Measurements from ENCODE around the gene SDR42E2.
"Not testable (repeated sequence)": the region's sequence is repeated elsewhere in the genome, so short reads cannot be mapped to it uniquely, and the experiment has no call there.

The SDR42E2 gene

DNA sequence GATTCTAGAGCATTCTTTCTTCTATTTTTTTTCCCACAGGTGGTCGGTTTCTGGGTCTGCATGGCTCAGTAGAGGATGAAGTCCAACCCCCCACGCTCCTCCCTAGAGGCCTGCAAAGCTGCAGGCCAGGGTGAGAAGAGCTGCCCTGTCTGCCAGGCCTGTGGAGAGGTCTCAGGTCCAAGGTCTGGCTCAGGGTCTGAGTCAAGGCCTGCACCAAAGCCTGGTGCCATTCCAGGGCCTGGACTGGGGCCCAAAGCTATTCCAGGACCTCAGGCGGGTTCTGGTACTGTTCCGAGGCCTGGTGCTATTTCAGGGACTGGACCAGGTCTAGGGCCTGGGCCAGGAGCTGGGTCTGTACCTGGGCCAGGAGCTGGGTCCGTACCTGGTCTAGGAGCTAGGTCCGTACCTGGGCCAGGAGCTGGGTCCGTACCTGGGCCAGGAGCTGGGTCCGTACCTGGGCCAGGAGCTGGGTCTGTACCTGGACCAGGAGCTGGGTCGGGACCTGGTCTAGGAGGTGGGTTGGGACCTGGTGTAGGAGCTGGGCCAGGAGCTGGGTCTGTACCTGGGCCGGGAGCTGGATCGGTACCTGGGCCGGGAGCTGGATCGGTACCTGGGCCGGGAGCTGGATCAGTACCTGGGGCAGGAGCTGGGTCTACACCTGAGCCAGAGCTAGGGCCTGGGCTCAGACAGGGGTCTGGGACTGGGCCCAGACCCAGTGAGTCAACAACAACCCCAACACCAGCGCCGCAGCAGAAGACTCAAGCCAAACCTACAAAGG is 3.4 kb downstream of the SDR42E2 start:
- Histone ChIP-seq H3K36me3 (replicated peaks; ENCODE audit: low read depth, low read length) (no peaks in the 10 kb centered on the region), H3K4me3 (ENCODE audit: low read length) (no peak overlapping the region), H3K4me1 (ENCODE audit: low read length) (no peaks in the 10 kb centered on the region), H3K27me3 (ENCODE audit: low read depth, low read length) (0 out of 2 replicates have a peak, but pooled peaks cover 4% of the 10 kb centered on the region), H3K27ac (ENCODE audit: low read length) (no peak overlapping the region), H4K20me1 (ENCODE audit: insufficient read depth, low read length) (no peaks in the 10 kb centered on the region), H3K9ac (ENCODE audit: low read length) (no peak overlapping the region), H3K4me2 (ENCODE audit: low read length) (no peak overlapping the region), H3K79me2 (ENCODE audit: low read length) (no peaks in the 10 kb centered on the region), H3K9me3 (ENCODE audit: insufficient read depth, low read length) (no peaks in the 10 kb centered on the region), H2AFZ (ENCODE audit: low read depth, low read length) (no peak overlapping the region)
- no peak for TF ChIP-seq EZH2phosphoT487 (IDR thresholded peaks at IDR 0.05; ENCODE audit: low read depth)
- TF ChIP-seq, protein P1, sequence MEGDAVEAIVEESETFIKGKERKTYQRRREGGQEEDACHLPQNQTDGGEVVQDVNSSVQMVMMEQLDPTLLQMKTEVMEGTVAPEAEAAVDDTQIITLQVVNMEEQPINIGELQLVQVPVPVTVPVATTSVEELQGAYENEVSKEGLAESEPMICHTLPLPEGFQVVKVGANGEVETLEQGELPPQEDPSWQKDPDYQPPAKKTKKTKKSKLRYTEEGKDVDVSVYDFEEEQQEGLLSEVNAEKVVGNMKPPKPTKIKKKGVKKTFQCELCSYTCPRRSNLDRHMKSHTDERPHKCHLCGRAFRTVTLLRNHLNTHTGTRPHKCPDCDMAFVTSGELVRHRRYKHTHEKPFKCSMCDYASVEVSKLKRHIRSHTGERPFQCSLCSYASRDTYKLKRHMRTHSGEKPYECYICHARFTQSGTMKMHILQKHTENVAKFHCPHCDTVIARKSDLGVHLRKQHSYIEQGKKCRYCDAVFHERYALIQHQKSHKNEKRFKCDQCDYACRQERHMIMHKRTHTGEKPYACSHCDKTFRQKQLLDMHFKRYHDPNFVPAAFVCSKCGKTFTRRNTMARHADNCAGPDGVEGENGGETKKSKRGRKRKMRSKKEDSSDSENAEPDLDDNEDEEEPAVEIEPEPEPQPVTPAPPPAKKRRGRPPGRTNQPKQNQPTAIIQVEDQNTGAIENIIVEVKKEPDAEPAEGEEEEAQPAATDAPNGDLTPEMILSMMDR (IDR thresholded peaks at IDR 0.05; ENCODE audit: low read depth, low read length) = no peak

DNA sequence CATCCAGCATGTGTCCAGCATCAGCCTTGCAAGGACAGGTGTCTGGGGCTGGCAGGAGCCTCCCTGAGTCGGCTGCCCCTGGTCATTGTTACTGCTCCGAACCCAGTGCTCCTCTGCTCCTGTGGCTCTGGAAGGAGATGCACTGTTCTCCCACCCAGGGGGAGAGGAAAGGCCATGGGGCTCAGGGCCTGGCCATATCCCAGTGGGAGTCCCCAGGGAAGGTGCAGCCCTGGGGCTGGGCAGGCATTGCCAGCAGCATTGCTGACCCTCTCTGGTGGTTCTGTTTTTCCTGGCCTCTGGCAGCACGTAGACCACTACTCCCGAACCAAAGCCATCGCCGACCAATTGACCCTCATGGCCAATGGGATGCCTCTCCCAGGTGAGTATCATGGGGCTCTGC is 9.6 kb downstream of the SDR42E2 start:
- H4K20me1 ChIP-seq (ENCODE audit: insufficient read depth, low read length) = no peaks in the 10 kb centered on the region
- no peaks in the 10 kb centered on the region for H3K27me3 ChIP-seq (ENCODE audit: low read depth, low read length)
- no peaks in the 10 kb centered on the region for H3K4me1 ChIP-seq (ENCODE audit: low read length)
- H2AFZ ChIP-seq (ENCODE audit: low read depth, low read length) = no peak overlapping the region
- no peaks in the 10 kb centered on the region for H3K79me2 ChIP-seq (ENCODE audit: low read length)
- no peak for TF ChIP-seq EZH2phosphoT487 (IDR thresholded peaks at IDR 0.05; ENCODE audit: low read depth)
- TF ChIP-seq, protein P1 (IDR thresholded peaks at IDR 0.05; ENCODE audit: low read depth, low read length) = no peak
- no peak overlapping the region for H3K4me3 ChIP-seq (ENCODE audit: low read length)
- H3K4me2 ChIP-seq (ENCODE audit: low read length) = no peak overlapping the region
- H3K9me3 ChIP-seq (ENCODE audit: insufficient read depth, low read length) = no peaks in the 10 kb centered on the region
- H3K9ac ChIP-seq (ENCODE audit: low read length) = no peak overlapping the region
- H3K27ac ChIP-seq (ENCODE audit: low read length) = no peak overlapping the region
- H3K36me3 ChIP-seq (replicated peaks; ENCODE audit: low read depth, low read length) = no peaks in the 10 kb centered on the region

DNA sequence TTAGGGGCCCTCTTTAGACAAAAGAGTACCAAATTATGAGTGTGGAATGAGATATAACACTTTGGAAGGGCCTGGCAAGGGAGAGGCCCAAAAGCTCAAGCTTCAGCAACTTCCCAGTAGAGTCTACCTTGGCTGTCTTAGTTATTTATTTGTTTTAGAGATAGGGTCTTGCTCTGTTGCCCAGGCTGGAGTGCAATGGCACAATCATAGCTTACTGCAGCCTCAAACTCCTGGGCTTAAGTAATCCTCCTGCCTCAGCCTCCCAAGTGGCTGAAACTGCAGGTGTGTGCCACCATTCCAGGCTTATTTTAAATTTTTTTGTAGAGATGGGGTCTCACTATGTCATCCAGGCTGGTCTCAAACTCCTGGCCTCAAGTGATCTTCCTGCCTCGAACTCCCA is 10.3 kb downstream of the SDR42E2 start:
- H3K4me3 ChIP-seq (ENCODE audit: low read length); H3K36me3 ChIP-seq (replicated peaks; ENCODE audit: low read depth, low read length); H3K27ac ChIP-seq (ENCODE audit: low read length); H4K20me1 ChIP-seq (ENCODE audit: insufficient read depth, low read length); H3K9ac ChIP-seq (ENCODE audit: low read length); H3K27me3 ChIP-seq (ENCODE audit: low read depth, low read length); H3K79me2 ChIP-seq (ENCODE audit: low read length); H3K9me3 ChIP-seq (ENCODE audit: insufficient read depth, low read length); H3K4me2 ChIP-seq (ENCODE audit: low read length); H3K4me1 ChIP-seq (ENCODE audit: low read length); H2AFZ ChIP-seq (ENCODE audit: low read depth, low read length): not testable (repeated sequence)

DNA sequence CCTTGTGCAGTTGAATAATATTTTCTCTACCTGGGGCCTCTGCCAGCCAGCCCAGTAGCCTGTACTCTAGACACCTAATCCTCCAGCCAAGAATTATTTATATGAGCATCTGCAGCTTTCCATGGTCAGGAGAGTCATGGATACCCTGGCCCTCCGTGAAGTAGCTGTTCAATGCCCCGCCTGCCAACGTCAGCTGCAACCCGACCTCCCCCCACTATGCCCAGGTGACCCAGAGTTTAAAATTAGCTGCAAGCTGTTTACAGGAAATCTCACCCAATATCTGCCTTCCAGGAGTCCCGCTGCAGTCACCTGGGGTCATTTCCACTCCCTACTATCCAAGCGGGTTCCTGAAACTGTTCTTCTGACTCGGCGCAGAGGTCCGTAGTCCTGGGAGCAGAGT is 12.3 kb downstream of the SDR42E2 start:
- H3K4me2 ChIP-seq (ENCODE audit: low read length) = no peak overlapping the region
- H3K9me3 ChIP-seq (ENCODE audit: insufficient read depth, low read length) = no peaks in the 10 kb centered on the region
- H3K27ac ChIP-seq (ENCODE audit: low read length) = no peak overlapping the region
- H3K36me3 ChIP-seq (replicated peaks; ENCODE audit: low read depth, low read length) = no peaks in the 10 kb centered on the region
- no peak overlapping the region for H3K4me3 ChIP-seq (ENCODE audit: low read length)
- H3K27me3 ChIP-seq (ENCODE audit: low read depth, low read length) = no peaks in the 10 kb centered on the region
- TF ChIP-seq EZH2phosphoT487 (IDR thresholded peaks at IDR 0.05; ENCODE audit: low read depth) = no peak
- TF ChIP-seq, protein P1 (IDR thresholded peaks at IDR 0.05; ENCODE audit: low read depth, low read length) = no peak
- H4K20me1 ChIP-seq (ENCODE audit: insufficient read depth, low read length) = no peaks in the 10 kb centered on the region
- no peak overlapping the region for H3K9ac ChIP-seq (ENCODE audit: low read length)
- no peaks in the 10 kb centered on the region for H3K79me2 ChIP-seq (ENCODE audit: low read length)
- no peak overlapping the region for H2AFZ ChIP-seq (ENCODE audit: low read depth, low read length)
- peaks cover 5% of the 10 kb centered on the region for H3K4me1 ChIP-seq (ENCODE audit: low read length)
